ENCODE measurements around the gene COPS7A.

The COPS7A gene

GRCh38 chr12:6751767-6752166 is 27.9 kb downstream of the COPS7A start:
- no peak for DNase-seq

GRCh38 chr12:6752167-6752920 is 28.5 kb downstream of the COPS7A start:
- no peak for DNase-seq

- peak; percentile 86 to 88 for DNase-seq
Observed at GRCh38 chr12:6752921-6753771, 29.3 kb downstream of the COPS7A start, which contains the start of gene MLF2. TSS of gene MLF2 (minus strand) at chr12:6753141. CDS start at chr12:6752334, 807 bp downstream.

GRCh38 chr12:6753772-6754356 is 30.0 kb downstream of the COPS7A start:
- DNase-seq: no peak

- DNase-seq: no peak
Observed at GRCh38 chr12:6754411-6754810, 30.6 kb downstream of the COPS7A start.

GRCh38 chr12:6757028-6757690 is 33.3 kb downstream of the COPS7A start:
- no peak for DNase-seq

GRCh38 chr12:6758506-6759095 is 34.8 kb downstream of the COPS7A start:
- DNase-seq: no peak

- DNase-seq: no peak
Observed at GRCh38 chr12:6759741-6760140, 35.9 kb downstream of the COPS7A start.

- DNase-seq: no peak
Observed at GRCh38 chr12:6763380-6763779, 39.5 kb downstream of the COPS7A start.

- DNase-seq: peak; percentile 74 to 86
Observed at GRCh38 chr12:6764011-6764828, 40.4 kb downstream of the COPS7A start.

- DNase-seq: no peak
Observed at GRCh38 chr12:6765048-6765633, 41.3 kb downstream of the COPS7A start.

GRCh38 chr12:6765634-6766581 is 42.1 kb downstream of the COPS7A start, which contains the start of gene PTMS:
TSS of gene PTMS (plus strand) at chr12:6766363. CDS start at chr12:6766706, 343 bp downstream.
- peak in 1 of 2 experiments; percentile 31 for DNase-seq

- no peak for DNase-seq
Observed at GRCh38 chr12:6766651-6767349, 43.0 kb downstream of the COPS7A start.

GRCh38 chr12:6767353-6768319 is 43.8 kb downstream of the COPS7A start:
- no peak for DNase-seq

- no peak for DNase-seq
Observed at GRCh38 chr12:6768437-6768914, 44.6 kb downstream of the COPS7A start.

- DNase-seq: no peak
Observed at GRCh38 chr12:6768990-6769389, 45.1 kb downstream of the COPS7A start.

GRCh38 chr12:6769666-6770065 is 45.8 kb downstream of the COPS7A start:
- no peak for DNase-seq

GRCh38 chr12:6770094-6770493 is 46.2 kb downstream of the COPS7A start:
- DNase-seq: no peak

Measured in Kasumi-1 (cell line).